Measurements from ENCODE around the gene SELENOI. TPM values are rescaled to one million over a fixed set of nuclear protein-coding genes. Genes with fewer than 3 reads are reported as not detected.

The SELENOI gene
- total and polyA plus RNA-seq, 2 of the 4 experiments (the other 2 are of a cell fraction): 5.1 to 25.1 TPM

DNA sequence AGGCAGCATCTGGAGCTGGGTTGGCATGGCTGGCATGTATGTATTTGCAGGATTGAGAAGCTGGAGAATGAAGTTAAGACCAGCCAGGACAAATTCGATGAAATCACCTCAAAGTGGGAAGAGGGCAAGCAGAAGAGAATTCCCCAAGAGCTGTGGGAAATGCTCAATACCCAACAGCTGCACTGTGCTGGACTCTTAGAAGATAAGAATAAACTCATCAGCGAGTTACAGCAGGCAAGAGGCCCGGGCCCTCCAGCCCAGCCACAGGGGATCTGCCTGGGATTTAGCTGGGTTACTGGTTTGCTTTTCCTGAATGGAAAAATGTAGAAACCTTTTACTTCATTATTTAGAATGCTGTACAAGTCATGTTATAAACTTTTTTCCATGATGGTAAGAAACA is 78.3 kb downstream of the SELENOI start:
- Histone ChIP-seq H4K20me1 (ENCODE audit: insufficient read depth, low read length) (no peaks in the 10 kb centered on the region), H3K4me2 (ENCODE audit: low read depth, low read length) (no peak overlapping the region), H3K27me3 (ENCODE audit: control insufficient read depth, insufficient read depth, low read length) (peaks cover 20% of the 10 kb centered on the region), H3K56ac (ENCODE audit: extremely low read depth, insufficient read depth, low read length) (no peak overlapping the region), H2AK5ac (ENCODE audit: low read depth, low read length) (no peak overlapping the region), H3K4me3 (ENCODE audit: insufficient read depth, low read depth, low read length) (no peak overlapping the region), H3K9me1 (ENCODE audit: insufficient read depth, low read length) (no peaks in the 10 kb centered on the region), H2BK5ac (ENCODE audit: low read depth, low read length, poor library complexity, severe bottlenecking) (no peak overlapping the region), H3K23ac (ENCODE audit: low read depth, low read length) (no peak overlapping the region), H2BK20ac (ENCODE audit: low read depth, low read length) (no peak overlapping the region), H3K14ac (replicated peaks; ENCODE audit: low read depth, low read length) (no peak overlapping the region), H3K79me1 (ENCODE audit: low read depth in 1 of 2, low read length in 2 of 2) (no peaks in the 10 kb centered on the region), H2AK9ac (replicated peaks; ENCODE audit: low read depth, low read length, poor library complexity) (no peak overlapping the region), H4K8ac (ENCODE audit: low read depth in 2 of 2, low read length in 2 of 2) (no peak overlapping the region), H3K27ac (ENCODE audit: insufficient read depth, low read length) (no peak overlapping the region), H4K5ac (ENCODE audit: low read depth, low read length) (no peak overlapping the region), H3K18ac (ENCODE audit: low read depth, low read length) (no peak overlapping the region), H3K4me1 (ENCODE audit: control insufficient read depth, insufficient read depth, low read length) (no peaks in the 10 kb centered on the region), H2BK120ac (ENCODE audit: low read depth, low read length) (no peak overlapping the region), H3K9me3 (ENCODE audit: control insufficient read depth, insufficient read depth, low read length) (no peaks in the 10 kb centered on the region), H3K4ac (ENCODE audit: low read depth, low read length) (no peak overlapping the region), H2BK15ac (ENCODE audit: low read depth, low read length) (no peak overlapping the region), H3K9ac (ENCODE audit: low read depth, low read length) (no peak overlapping the region), H2AFZ (replicated peaks; ENCODE audit: low read length, poor library complexity) (no peak overlapping the region), H3K36me3 (ENCODE audit: control insufficient read depth, insufficient read depth, low read length) (no peaks in the 10 kb centered on the region), H4K91ac (ENCODE audit: insufficient read depth, low read depth, low read length) (no peak overlapping the region)
- 80% methylated on average over 1 of the region's 3 CpGs; no CpG with 5 or more reads in 1 of the 2 experiments for WGBS, 2 experiments (ENCODE audit: extremely low coverage in 2 of 2, insufficient read length in 1 of 2)
- BruUV-seq (replicated peaks): no TSS peak
- intact Hi-C loops (cut with micrococcal nuclease): no loop called here
- ATAC-seq (ENCODE audit: low read depth) (no peak), DNase-seq (no peak)
- TF ChIP-seq, protein P1, sequence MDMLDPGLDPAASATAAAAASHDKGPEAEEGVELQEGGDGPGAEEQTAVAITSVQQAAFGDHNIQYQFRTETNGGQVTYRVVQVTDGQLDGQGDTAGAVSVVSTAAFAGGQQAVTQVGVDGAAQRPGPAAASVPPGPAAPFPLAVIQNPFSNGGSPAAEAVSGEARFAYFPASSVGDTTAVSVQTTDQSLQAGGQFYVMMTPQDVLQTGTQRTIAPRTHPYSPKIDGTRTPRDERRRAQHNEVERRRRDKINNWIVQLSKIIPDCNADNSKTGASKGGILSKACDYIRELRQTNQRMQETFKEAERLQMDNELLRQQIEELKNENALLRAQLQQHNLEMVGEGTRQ (IDR thresholded peaks at IDR 0.05; ENCODE audit: low read depth, low read length): no peak
- no peak for TF ChIP-seq RFX5 (IDR thresholded peaks at IDR 0.05; ENCODE audit: low read depth, low read length)
- TF ChIP-seq BHLHE40 (IDR thresholded peaks at IDR 0.05; ENCODE audit: low read depth, low read length): no peak
- no peak for TF ChIP-seq MAZ (IDR thresholded peaks at IDR 0.05; ENCODE audit: borderline replicate concordance, low read depth, low read length)
- no peak for TF ChIP-seq RCOR1 (IDR thresholded peaks at IDR 0.05; ENCODE audit: insufficient replicate concordance, low read length)
- TF ChIP-seq CEBPB (IDR thresholded peaks at IDR 0.05; ENCODE audit: low read depth, low read length): no peak
- TF ChIP-seq SMC3 (IDR thresholded peaks at IDR 0.05; ENCODE audit: low read depth, low read length): no peak
- no peak for TF ChIP-seq FOS (IDR thresholded peaks at IDR 0.05; ENCODE audit: low read depth, low read length)
- no peak for TF ChIP-seq NFE2L2 (IDR thresholded peaks at IDR 0.05; ENCODE audit: low read depth, low read length)
- TF ChIP-seq RAD21 (IDR thresholded peaks at IDR 0.05; ENCODE audit: low read length): no peak
- TF ChIP-seq MXI1 (IDR thresholded peaks at IDR 0.05; ENCODE audit: borderline replicate concordance, low read depth, low read length): no peak
- no peak for TF ChIP-seq MAFK (IDR thresholded peaks at IDR 0.05; ENCODE audit: low read depth, low read length)
- TF ChIP-seq, protein P2, sequence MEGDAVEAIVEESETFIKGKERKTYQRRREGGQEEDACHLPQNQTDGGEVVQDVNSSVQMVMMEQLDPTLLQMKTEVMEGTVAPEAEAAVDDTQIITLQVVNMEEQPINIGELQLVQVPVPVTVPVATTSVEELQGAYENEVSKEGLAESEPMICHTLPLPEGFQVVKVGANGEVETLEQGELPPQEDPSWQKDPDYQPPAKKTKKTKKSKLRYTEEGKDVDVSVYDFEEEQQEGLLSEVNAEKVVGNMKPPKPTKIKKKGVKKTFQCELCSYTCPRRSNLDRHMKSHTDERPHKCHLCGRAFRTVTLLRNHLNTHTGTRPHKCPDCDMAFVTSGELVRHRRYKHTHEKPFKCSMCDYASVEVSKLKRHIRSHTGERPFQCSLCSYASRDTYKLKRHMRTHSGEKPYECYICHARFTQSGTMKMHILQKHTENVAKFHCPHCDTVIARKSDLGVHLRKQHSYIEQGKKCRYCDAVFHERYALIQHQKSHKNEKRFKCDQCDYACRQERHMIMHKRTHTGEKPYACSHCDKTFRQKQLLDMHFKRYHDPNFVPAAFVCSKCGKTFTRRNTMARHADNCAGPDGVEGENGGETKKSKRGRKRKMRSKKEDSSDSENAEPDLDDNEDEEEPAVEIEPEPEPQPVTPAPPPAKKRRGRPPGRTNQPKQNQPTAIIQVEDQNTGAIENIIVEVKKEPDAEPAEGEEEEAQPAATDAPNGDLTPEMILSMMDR (conservative IDR thresholded peaks at IDR 0.05; ENCODE audit: low read depth, low read length): no peak
- TF ChIP-seq, protein P3, sequence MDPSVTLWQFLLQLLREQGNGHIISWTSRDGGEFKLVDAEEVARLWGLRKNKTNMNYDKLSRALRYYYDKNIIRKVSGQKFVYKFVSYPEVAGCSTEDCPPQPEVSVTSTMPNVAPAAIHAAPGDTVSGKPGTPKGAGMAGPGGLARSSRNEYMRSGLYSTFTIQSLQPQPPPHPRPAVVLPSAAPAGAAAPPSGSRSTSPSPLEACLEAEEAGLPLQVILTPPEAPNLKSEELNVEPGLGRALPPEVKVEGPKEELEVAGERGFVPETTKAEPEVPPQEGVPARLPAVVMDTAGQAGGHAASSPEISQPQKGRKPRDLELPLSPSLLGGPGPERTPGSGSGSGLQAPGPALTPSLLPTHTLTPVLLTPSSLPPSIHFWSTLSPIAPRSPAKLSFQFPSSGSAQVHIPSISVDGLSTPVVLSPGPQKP (IDR thresholded peaks at IDR 0.05; ENCODE audit: borderline replicate concordance, low read depth, low read length): no peak
- no peak for TF ChIP-seq CHD1 (IDR thresholded peaks at IDR 0.05; ENCODE audit: low read depth, low read length)
- POLR2A ChIA-PET (ENCODE audit: unreplicated experiment): no interaction called here
- CTCF ChIA-PET: no interaction called here
- dilution Hi-C loops (cut with HindIII; ENCODE audit: low sequenced_read_pairs, unreplicated experiment): no loop called here
- in situ Hi-C loops (cut with MboI; ENCODE audit: low sequenced_read_pairs): no loop called here
